DOHH2 (cell line): ENCODE results near the gene WDTC1.
A peak's percentile ranks its signal among the peaks of the same experiment; 100 is the strongest.

Source experiments
- CTCF ChIP-seq: fragments of 200-600 bp; sonication (generic); IDR thresholded peaks from one replicate; pipeline ENCODE4 v1.5.1; 2014; ENCODE audit warnings: antibody characterized with exemption, mild to moderate bottlenecking, low read depth, low read length; ENCODE audit not compliant: poor library complexity, severe bottlenecking
- EZH2phosphoT487 ChIP-seq: fragments of 200-600 bp; sonication (generic); IDR thresholded peaks from 2 replicates; pipeline ENCODE4 v1.6.1; 2017; ENCODE audit warnings: borderline replicate concordance, mild to moderate bottlenecking, antibody characterized with exemption, low read length, moderate library complexity, mixed read lengths

- peak; percentile 49 for TF ChIP-seq CTCF
- no peak for TF ChIP-seq EZH2phosphoT487
Measured at GRCh38 chr1:27301052-27301422, 66.6 kb downstream of the WDTC1 start.
